SU-DHL-6 (cell line): ENCODE measurements around the gene CCDC54.

ENCODE experiments used
- H2AFZ ChIP-seq: fragments of 200-600 bp; sonication (generic); 2 replicates; pipeline ENCODE4 v1.6.1; 2014; ENCODE audit warnings: low read depth, mild to moderate bottlenecking, moderate library complexity, mixed read lengths, antibody characterized with exemption, low read length; ENCODE audit not compliant: severe bottlenecking
- H3F3A ChIP-seq: fragments of 200-600 bp; shearing (Covaris generic); 2 replicates; pipeline ENCODE4 v1.6.0; 2016; ENCODE audit warnings: antibody characterized with exemption, mild to moderate bottlenecking; ENCODE audit not compliant: insufficient read depth
- H3K27ac ChIP-seq: fragments of 200-600 bp; sonication (generic); 2 replicates; pipeline ENCODE4 v1.5.1; 2016; ENCODE audit warnings: low read depth, mild to moderate bottlenecking, low read length, moderate library complexity, mixed read lengths
- H3K27me3 ChIP-seq: fragments of 200-600 bp; sonication (generic), shearing (Covaris generic); 2 replicates; pipeline ENCODE4 v1.6.0; 2014; ENCODE audit warnings: mild to moderate bottlenecking, low read length
- H3K36me3 ChIP-seq: fragments of 200-600 bp; sonication (generic); 2 replicates; pipeline ENCODE4 v1.6.1; 2014; ENCODE audit warnings: mild to moderate bottlenecking, low read length, mixed read lengths
- H3K4me2 ChIP-seq: fragments of 300-600, 200-600 bp; shearing (Covaris generic), sonication (generic); 2 replicates; pipeline ENCODE4 v1.6.0; 2014; ENCODE audit warnings: low read length, low read depth, mild to moderate bottlenecking; ENCODE audit not compliant: poor library complexity, severe bottlenecking
- H3K4me3 ChIP-seq: fragments of 200-600 bp; sonication (generic); 2 replicates; pipeline ENCODE4 v1.5.1; 2014; ENCODE audit warnings: antibody characterized with exemption, low read length, mild to moderate bottlenecking, mixed read lengths; ENCODE audit not compliant: insufficient read depth, poor library complexity, severe bottlenecking
- H3K79me2 ChIP-seq: fragments of 200-600 bp; sonication (generic); 2 replicates; pipeline ENCODE4 v1.6.1; 2014; ENCODE audit warnings: mild to moderate bottlenecking, low read length, moderate library complexity; ENCODE audit not compliant: insufficient read depth
- H3K9ac ChIP-seq: fragments of 200-600 bp; sonication (generic); 2 replicates; pipeline ENCODE4 v1.7.0; 2014; ENCODE audit warnings: mild to moderate bottlenecking, low read length
- H3K9me2 ChIP-seq: fragments of 200-600 bp; sonication (generic); replicated peaks from 2 replicates; pipeline ENCODE4 v1.6.1; 2014; ENCODE audit warnings: low read length; ENCODE audit not compliant: insufficient read depth
- H3K9me3 ChIP-seq: fragments of 200-600 bp; sonication (generic); 2 replicates; pipeline ENCODE4 v1.6.1; 2014; ENCODE audit warnings: low read length, mixed read lengths; ENCODE audit not compliant: insufficient read depth
- H4K20me1 ChIP-seq: fragments of 200-600 bp; sonication (generic); 2 replicates; pipeline ENCODE4 v1.6.1; 2014; ENCODE audit warnings: low read depth, mild to moderate bottlenecking, antibody characterized with exemption, low read length, moderate library complexity, mixed read lengths
- CTCF ChIP-seq: fragments of 200-600 bp; sonication (generic); IDR thresholded peaks from one replicate; pipeline ENCODE4 v1.5.1; 2017; ENCODE audit warnings: antibody characterized with exemption, mild to moderate bottlenecking, low read length, moderate library complexity; ENCODE audit not compliant: insufficient read depth, poor library complexity, severe bottlenecking
- EZH2phosphoT487 ChIP-seq: fragments of 200-600 bp; sonication (generic), shearing (Covaris generic); conservative IDR thresholded peaks from 2 replicates; pipeline ENCODE4 v1.6.1; 2018; ENCODE audit warnings: mild to moderate bottlenecking, antibody characterized with exemption, low read length, moderate library complexity, mixed read lengths

CCDC54 gene

GRCh38 chr3:107365051-107365450 is 12.2 kb upstream of the CCDC54 start:
- Histone ChIP-seq H3K36me3 (no peaks in the 10 kb centered on the region), H3K4me2 (no peak overlapping the region), H2AFZ (no peak overlapping the region), H3K27ac (no peak overlapping the region), H3K79me2 (no peaks in the 10 kb centered on the region), H4K20me1 (no peaks in the 10 kb centered on the region), H3K9ac (no peak overlapping the region), H3K9me3 (no peaks in the 10 kb centered on the region), H3K4me3 (no peak overlapping the region), H3K9me2 (no peaks in the 10 kb centered on the region), H3F3A (no peaks in the 10 kb centered on the region), H3K27me3 (no peaks in the 10 kb centered on the region)
- TF ChIP-seq EZH2phosphoT487, result no peak
- no peak for TF ChIP-seq CTCF

- Histone ChIP-seq H3K9me3 (no peaks in the 10 kb centered on the region), H3K4me2 (no peak overlapping the region), H3K36me3 (no peaks in the 10 kb centered on the region), H2AFZ (no peak overlapping the region), H3K4me3 (no peak overlapping the region), H3K27ac (no peak overlapping the region), H3K79me2 (no peaks in the 10 kb centered on the region), H3F3A (no peaks in the 10 kb centered on the region), H3K27me3 (no peaks in the 10 kb centered on the region), H3K9ac (no peak overlapping the region), H3K9me2 (no peaks in the 10 kb centered on the region), H4K20me1 (no peaks in the 10 kb centered on the region)
- TF ChIP-seq CTCF (no peak), EZH2phosphoT487 (no peak)
These were observed 10.5 kb upstream of the CCDC54 start for GRCh38 chr3:107366766-107367165.

GRCh38 chr3:107367353-107367752 is 9.9 kb upstream of the CCDC54 start:
- no peaks in the 10 kb centered on the region for H3K9me3 ChIP-seq
- no peak overlapping the region for H3K4me3 ChIP-seq
- H3K27me3 ChIP-seq, result no peaks in the 10 kb centered on the region
- TF ChIP-seq CTCF (no peak), EZH2phosphoT487 (no peak)
- no peak overlapping the region for H3K4me2 ChIP-seq
- H4K20me1 ChIP-seq, result no peaks in the 10 kb centered on the region
- no peak overlapping the region for H2AFZ ChIP-seq
- no peaks in the 10 kb centered on the region for H3K36me3 ChIP-seq
- no peaks in the 10 kb centered on the region for H3K9me2 ChIP-seq
- no peak overlapping the region for H3K9ac ChIP-seq
- no peak overlapping the region for H3K27ac ChIP-seq
- H3F3A ChIP-seq, result no peaks in the 10 kb centered on the region
- H3K79me2 ChIP-seq, result no peaks in the 10 kb centered on the region
